HS-5 (cell line): ENCODE measurements around the gene MYH14.

Experiments
- DNase-seq: peaks from one replicate; pipeline ENCODE4 v3.0.0-alpha.2; 2012; ENCODE audit warnings: low read depth

MYH14 gene

GRCh38 chr19:50292216-50292827 is 88.9 kb downstream of the MYH14 start:
- DNase-seq: no peak

DNA sequence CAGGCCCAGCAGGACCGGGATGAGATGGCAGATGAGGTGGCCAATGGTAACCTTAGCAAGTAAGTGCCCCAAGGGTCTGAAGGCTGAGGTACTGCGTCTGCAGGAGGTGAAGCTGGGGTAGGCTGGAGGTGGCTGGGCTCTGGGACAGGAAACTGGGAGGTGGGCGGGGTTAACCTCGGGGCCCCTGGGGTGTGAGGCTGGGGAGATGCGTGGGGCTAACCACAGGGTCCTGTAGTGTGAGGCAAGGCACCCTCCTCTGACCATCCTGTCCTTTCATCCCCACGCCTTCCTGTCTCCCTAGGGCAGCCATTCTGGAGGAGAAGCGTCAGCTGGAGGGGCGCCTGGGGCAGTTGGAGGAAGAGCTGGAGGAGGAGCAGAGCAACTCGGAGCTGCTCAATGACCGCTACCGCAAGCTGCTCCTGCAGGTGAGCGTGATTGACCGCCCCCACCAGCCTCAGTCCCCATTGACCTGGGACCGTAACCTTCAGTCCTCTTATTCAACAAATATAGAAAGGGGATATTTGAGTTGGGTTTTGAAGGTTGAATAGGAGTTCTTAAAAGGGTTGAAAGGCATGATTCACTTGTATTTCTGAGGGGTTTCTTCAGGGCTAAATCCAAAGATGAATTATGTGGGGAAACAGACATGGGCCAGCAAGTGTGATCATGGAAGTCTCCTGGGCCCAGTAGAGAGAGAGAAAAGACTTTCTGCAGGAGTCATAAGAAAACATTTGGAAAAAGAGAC is 90.0 kb downstream of the MYH14 start:
- DNase-seq: no peak

- DNase-seq: no peak
Observed at GRCh38 chr19:50300051-50300450, 96.6 kb downstream of the MYH14 start.

GRCh38 chr19:50300814-50301606 is 97.6 kb downstream of the MYH14 start:
- peak; percentile 76 for DNase-seq

DNA sequence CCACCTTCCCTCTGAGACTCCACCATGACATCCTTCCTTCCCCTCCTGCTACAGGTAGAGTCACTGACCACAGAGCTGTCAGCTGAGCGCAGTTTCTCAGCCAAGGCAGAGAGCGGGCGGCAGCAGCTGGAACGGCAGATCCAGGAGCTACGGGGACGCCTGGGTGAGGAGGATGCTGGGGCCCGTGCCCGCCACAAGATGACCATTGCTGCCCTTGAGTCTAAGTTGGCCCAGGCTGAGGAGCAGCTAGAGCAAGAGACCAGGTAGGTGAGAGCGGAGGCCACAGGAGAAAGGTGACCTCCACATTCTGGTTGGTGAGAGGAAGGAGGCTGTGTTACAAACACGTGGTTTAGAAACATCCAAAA is 98.2 kb downstream of the MYH14 start:
- no peak for DNase-seq

DNA sequence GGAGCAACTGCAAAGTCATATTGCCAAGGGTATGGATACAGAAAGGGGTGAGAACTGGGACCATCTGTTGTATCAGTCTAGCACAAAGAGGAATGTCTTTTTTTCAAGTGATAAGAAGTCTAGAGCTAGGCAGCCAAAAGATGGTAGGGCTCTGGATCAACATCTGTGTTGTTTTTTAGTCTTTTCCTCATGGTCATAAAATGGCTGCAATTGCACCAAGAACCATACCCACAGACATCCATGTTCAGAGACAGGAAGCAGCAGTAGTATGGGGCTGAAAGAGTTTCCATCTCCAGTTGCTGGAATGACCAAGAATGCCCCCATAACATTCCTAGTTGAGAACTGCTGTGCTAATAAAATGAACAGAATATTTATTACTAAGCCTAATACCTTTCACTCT is 100.1 kb downstream of the MYH14 start:
- DNase-seq: no peak

DNA sequence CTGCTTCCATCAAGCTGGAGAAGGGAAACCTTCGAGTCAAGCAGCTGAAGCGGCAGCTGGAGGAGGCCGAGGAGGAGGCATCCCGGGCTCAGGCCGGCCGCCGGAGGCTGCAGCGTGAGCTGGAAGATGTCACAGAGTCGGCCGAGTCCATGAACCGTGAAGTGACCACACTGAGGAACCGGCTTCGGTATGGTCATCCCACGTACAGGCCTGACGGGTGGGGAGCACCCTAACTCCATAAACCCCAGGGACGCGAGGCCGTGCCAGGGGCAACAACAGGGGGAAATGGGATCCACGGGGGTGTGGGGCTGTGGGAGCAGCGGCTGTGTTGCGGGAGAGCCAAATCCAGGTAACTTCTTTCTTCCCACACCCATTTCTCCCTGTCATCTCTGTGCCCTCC is 105.6 kb downstream of the MYH14 start:
- DNase-seq: no peak

DNA sequence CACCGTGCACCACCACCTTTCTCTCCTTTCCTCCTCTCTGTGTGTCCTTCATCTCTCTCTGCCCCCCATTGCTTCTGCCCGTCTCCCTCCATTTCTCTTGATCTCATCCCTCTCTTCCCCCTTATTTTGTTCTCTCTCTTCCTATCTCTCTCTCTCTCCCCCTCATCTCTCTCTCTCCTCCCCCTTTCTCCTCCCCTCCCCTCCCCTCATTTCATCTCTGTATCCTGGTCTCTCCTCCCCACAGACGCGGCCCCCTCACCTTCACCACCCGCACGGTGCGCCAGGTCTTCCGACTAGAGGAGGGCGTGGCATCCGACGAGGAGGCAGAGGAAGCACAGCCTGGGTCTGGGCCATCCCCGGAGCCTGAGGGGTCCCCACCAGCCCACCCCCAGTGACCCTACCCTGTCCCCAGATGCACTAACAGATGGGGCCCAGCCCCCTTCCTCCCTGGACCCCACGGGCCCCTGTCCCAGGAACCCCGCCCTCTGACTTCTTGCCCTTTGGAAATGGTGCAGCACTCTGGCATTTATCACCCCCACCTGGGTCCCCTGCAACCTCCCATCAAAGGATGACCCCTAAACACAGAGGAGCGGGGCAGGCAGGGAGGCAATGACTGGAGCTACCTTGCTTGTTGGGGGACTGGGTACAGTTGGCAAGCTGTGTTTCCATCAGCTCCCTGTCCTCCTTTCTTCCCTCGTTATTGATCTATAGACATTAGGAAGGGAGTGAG is 106.1 kb downstream of the MYH14 start:
- DNase-seq: no peak

GRCh38 chr19:50310759-50311465 is 107.5 kb downstream of the MYH14 start:
- no peak for DNase-seq

- DNase-seq: no peak
Observed at GRCh38 chr19:50311723-50312635, 108.6 kb downstream of the MYH14 start.

GRCh38 chr19:50312967-50313811 is 109.8 kb downstream of the MYH14 start:
- DNase-seq: no peak

GRCh38 chr19:50313812-50314536 is 110.6 kb downstream of the MYH14 start:
- DNase-seq: no peak

GRCh38 chr19:50314724-50315708 is 111.6 kb downstream of the MYH14 start:
- no peak for DNase-seq

- DNase-seq: no peak
Observed at GRCh38 chr19:50315773-50316448, 112.5 kb downstream of the MYH14 start.

- no peak for DNase-seq
Observed at GRCh38 chr19:50317115-50317514, 113.7 kb downstream of the MYH14 start.

DNA sequence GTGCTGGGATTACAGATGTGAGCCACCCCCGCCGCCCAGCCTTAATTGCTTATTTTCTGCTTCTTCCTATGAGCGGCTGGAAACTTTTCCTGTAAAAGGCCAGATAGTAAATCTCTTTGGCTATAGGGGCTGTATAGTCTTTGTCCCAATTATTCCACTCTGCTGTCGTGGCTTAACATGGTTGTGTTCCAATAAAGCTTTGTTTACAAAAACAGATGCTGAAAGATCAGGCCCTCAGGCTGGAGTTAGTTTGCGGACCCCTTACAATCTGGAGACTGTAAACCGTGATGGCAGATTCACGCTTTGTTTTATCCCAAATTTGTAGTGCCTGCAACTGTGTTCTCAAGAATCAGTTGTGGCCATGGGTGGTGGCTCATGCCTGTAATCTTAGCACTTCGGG is 115.0 kb downstream of the MYH14 start:
- DNase-seq: no peak

- DNase-seq: no peak
Observed at GRCh38 chr19:50319156-50319555, 115.7 kb downstream of the MYH14 start.
